ENCODE results near the gene PPIE.
"Not testable (repeated sequence)": the region's sequence is repeated elsewhere in the genome, so short reads cannot be mapped to it uniquely, and the experiment has no call there.

DNA sequence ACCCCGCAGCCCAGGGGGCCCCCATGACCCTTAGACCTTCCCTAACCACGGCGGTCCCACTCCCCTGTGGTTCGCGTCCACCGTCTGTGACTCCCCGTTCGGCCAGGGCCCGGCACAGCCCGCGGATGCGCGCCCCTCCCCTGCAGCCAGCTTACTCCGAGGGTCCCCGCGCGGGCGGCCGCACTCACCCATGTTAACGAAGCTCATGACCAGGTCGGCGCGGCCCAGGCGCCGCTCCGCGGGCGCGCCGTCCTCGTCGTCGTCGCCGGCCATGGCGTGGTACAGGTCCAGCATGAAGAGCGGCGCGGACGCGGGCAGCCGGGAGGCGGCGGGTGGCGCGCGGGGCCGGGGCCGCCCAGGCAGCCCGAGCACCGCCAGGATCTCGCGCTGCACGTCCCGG, 49.3 kb downstream of the PPIE start:
- TF ChIP-seq, protein P1, sequence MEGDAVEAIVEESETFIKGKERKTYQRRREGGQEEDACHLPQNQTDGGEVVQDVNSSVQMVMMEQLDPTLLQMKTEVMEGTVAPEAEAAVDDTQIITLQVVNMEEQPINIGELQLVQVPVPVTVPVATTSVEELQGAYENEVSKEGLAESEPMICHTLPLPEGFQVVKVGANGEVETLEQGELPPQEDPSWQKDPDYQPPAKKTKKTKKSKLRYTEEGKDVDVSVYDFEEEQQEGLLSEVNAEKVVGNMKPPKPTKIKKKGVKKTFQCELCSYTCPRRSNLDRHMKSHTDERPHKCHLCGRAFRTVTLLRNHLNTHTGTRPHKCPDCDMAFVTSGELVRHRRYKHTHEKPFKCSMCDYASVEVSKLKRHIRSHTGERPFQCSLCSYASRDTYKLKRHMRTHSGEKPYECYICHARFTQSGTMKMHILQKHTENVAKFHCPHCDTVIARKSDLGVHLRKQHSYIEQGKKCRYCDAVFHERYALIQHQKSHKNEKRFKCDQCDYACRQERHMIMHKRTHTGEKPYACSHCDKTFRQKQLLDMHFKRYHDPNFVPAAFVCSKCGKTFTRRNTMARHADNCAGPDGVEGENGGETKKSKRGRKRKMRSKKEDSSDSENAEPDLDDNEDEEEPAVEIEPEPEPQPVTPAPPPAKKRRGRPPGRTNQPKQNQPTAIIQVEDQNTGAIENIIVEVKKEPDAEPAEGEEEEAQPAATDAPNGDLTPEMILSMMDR (conservative IDR thresholded peaks at IDR 0.05; ENCODE audit: low read depth, low read length): not testable (repeated sequence)
- TF ChIP-seq EZH2 (IDR thresholded peaks at IDR 0.05; ENCODE audit: borderline replicate concordance, low read depth, low read length, poor library complexity, severe bottlenecking): not testable (repeated sequence)
